IMR-90 (cell line): ENCODE results near the gene SPTBN5. TPM values are rescaled to one million over a fixed set of nuclear protein-coding genes. Genes with fewer than 3 reads are reported as not detected.

Source experiments
- ATAC-seq: fragments of 200-7000 bp; cut with Tn5 transposase; 2 replicates; pipeline ENCODE4 v1.9.1; 2020; ENCODE audit warnings: low read depth, mild to moderate bottlenecking, moderate library complexity
- BruUV-seq: library from RNA; stranded (reverse); fragments of 400-500 nt; replicated peaks from 2 replicates; lab custom pipeline; 2021; lab: Mats Ljungman, UMichigan
- CTCF ChIA-PET: fragments of 300-600 bp; formaldehyde crosslinking; extraction: SDS; loops from one replicate; lab custom pipeline; 2021; ENCODE audit warnings: antibody characterized with exemption; lab: Yijun Ruan, JAX
- POLR2A ChIA-PET: fragments of 300-600 bp; sonication (Branson Sonifier 250); formaldehyde crosslinking; loops from one replicate; lab custom pipeline; 2022; ENCODE audit warnings: antibody characterized with exemption; ENCODE audit not compliant: unreplicated experiment; lab: Charles Lee
- DNase-seq: peaks from one replicate; pipeline ENCODE4 v3.0.0; 2013
- H2AFZ ChIP-seq: replicated peaks from 2 replicates; pipeline ENCODE3; 2013; ENCODE audit warnings: low read length, mild to moderate bottlenecking; ENCODE audit not compliant: poor library complexity
- H2AK5ac ChIP-seq: 2 replicates; pipeline ENCODE4 v1.6.1; 2013; ENCODE audit warnings: low read depth, low read length, inconsistent platforms
- H2AK9ac ChIP-seq: replicated peaks from 2 replicates; pipeline ENCODE3; 2013; ENCODE audit warnings: mild to moderate bottlenecking, low read depth, low read length, moderate library complexity; ENCODE audit not compliant: poor library complexity
- H2BK120ac ChIP-seq: 2 replicates; pipeline ENCODE4 v1.6.1; 2013; ENCODE audit warnings: low read depth, low read length, inconsistent platforms
- H2BK15ac ChIP-seq: 3 replicates; pipeline ENCODE4 v1.6.1; 2013; ENCODE audit warnings: low read depth, low read length, inconsistent platforms
- H2BK20ac ChIP-seq: 2 replicates; pipeline ENCODE4 v1.6.1; 2013; ENCODE audit warnings: low read depth, mild to moderate bottlenecking, inconsistent platforms, low read length, moderate library complexity
- H2BK5ac ChIP-seq: 2 replicates; pipeline ENCODE4 v1.6.1; 2013; ENCODE audit warnings: mild to moderate bottlenecking, low read depth, low read length, inconsistent platforms; ENCODE audit not compliant: poor library complexity, severe bottlenecking
- H3K14ac ChIP-seq: replicated peaks from 2 replicates; pipeline ENCODE4 v1.6.1; 2013; ENCODE audit warnings: low read depth, low read length, inconsistent platforms
- H3K18ac ChIP-seq: 2 replicates; pipeline ENCODE4 v1.6.1; 2013; ENCODE audit warnings: low read depth, low read length, control low read depth
- H3K23ac ChIP-seq: 2 replicates; pipeline ENCODE4 v1.6.1; 2013; ENCODE audit warnings: low read depth, low read length, inconsistent platforms
- H3K27ac ChIP-seq: 2 replicates; pipeline ENCODE4 v1.5.1; 2013; ENCODE audit warnings: mild to moderate bottlenecking, control low read depth, low read length; ENCODE audit not compliant: insufficient read depth
- H3K27me3 ChIP-seq: 2 replicates; pipeline ENCODE4 v1.6.1; 2013; ENCODE audit warnings: low read length; ENCODE audit not compliant: control insufficient read depth, insufficient read depth
- H3K36me3 ChIP-seq: 2 replicates; pipeline ENCODE4 v1.6.1; 2013; ENCODE audit warnings: low read length, mixed read lengths; ENCODE audit not compliant: control insufficient read depth, insufficient read depth
- H3K4ac ChIP-seq: 2 replicates; pipeline ENCODE4 v1.6.1; 2013; ENCODE audit warnings: low read depth, low read length, inconsistent platforms
- H3K4me1 ChIP-seq: 2 replicates; pipeline ENCODE4 v1.6.1; 2013; ENCODE audit warnings: low read length, mixed read lengths; ENCODE audit not compliant: control insufficient read depth, insufficient read depth
- H3K4me2 ChIP-seq: 2 replicates; pipeline ENCODE4 v1.6.1; 2013; ENCODE audit warnings: low read depth, mild to moderate bottlenecking, control low read depth, low read length, moderate library complexity
- H3K4me3 ChIP-seq: 2 replicates; pipeline ENCODE4 v1.5.1; 2013; ENCODE audit warnings: low read depth, mild to moderate bottlenecking, control low read depth, low read length, moderate library complexity; ENCODE audit not compliant: insufficient read depth
- H3K56ac ChIP-seq: 2 replicates; pipeline ENCODE4 v1.6.1; 2013; ENCODE audit warnings: low read length, inconsistent platforms; ENCODE audit not compliant: insufficient read depth; ENCODE audit errors: extremely low read depth
- H3K79me1 ChIP-seq, 2 experiments: 2 replicates each; pipeline ENCODE4 v1.6.1; 2013; ENCODE audit warnings: low read length in 2 of 2, inconsistent platforms in 1 of 2, low read depth in 1 of 2
- H3K9ac ChIP-seq: 2 replicates; pipeline ENCODE4 v1.6.1; 2013; ENCODE audit warnings: low read depth, low read length, control low read depth
- H3K9me1 ChIP-seq: 2 replicates; pipeline ENCODE4 v1.6.1; 2013; ENCODE audit warnings: low read length, inconsistent platforms; ENCODE audit not compliant: insufficient read depth
- H3K9me3 ChIP-seq: 2 replicates; pipeline ENCODE4 v1.6.1; 2013; ENCODE audit warnings: low read length; ENCODE audit not compliant: control insufficient read depth, insufficient read depth
- H4K20me1 ChIP-seq: 2 replicates; pipeline ENCODE4 v1.6.1; 2013; ENCODE audit warnings: low read length, inconsistent platforms; ENCODE audit not compliant: insufficient read depth
- H4K5ac ChIP-seq: 2 replicates; pipeline ENCODE4 v1.6.1; 2013; ENCODE audit warnings: mild to moderate bottlenecking, low read depth, low read length, control low read depth
- H4K8ac ChIP-seq, 2 experiments: 2 replicates each; pipeline ENCODE4 v1.6.1; 2013; ENCODE audit warnings: low read depth in 2 of 2, low read length in 2 of 2, control low read depth in 1 of 2, inconsistent platforms in 1 of 2
- H4K91ac ChIP-seq: 2 replicates; pipeline ENCODE4 v1.6.1; 2013; ENCODE audit warnings: low read depth, low read length, inconsistent platforms; ENCODE audit not compliant: insufficient read depth
- CEBPB ChIP-seq: IDR thresholded peaks from 2 replicates; pipeline ENCODE4 v1.6.1; 2012; ENCODE audit warnings: low read depth, low read length, improper control_type of control experiment
- CHD1 ChIP-seq: IDR thresholded peaks from 2 replicates; pipeline ENCODE4 v1.6.1; 2012; ENCODE audit warnings: low read depth, low read length, improper control_type of control experiment
- CTCF ChIP-seq: conservative IDR thresholded peaks from 2 replicates; pipeline ENCODE4 v1.5.1; 2012; ENCODE audit warnings: mild to moderate bottlenecking, low read depth, low read length, improper control_type of control experiment
- FOS ChIP-seq: fragments of 150-350 bp; IDR thresholded peaks from 2 replicates; pipeline ENCODE4 v1.6.1; 2016; ENCODE audit warnings: low read depth, low read length
- MAFK ChIP-seq: IDR thresholded peaks from 2 replicates; pipeline ENCODE4 v1.6.1; 2012; ENCODE audit warnings: low read depth, low read length, improper control_type of control experiment
- MAZ ChIP-seq: IDR thresholded peaks from 2 replicates; pipeline ENCODE4 v1.6.1; 2012; ENCODE audit warnings: low read depth, mild to moderate bottlenecking, low read length, improper control_type of control experiment, moderate library complexity, borderline replicate concordance
- NFE2L2 ChIP-seq: fragments of 150-350 bp; IDR thresholded peaks from 2 replicates; pipeline ENCODE4 v1.6.1; 2016; ENCODE audit warnings: low read depth, mild to moderate bottlenecking, low read length
- POLR2A ChIP-seq: IDR thresholded peaks from 2 replicates; pipeline ENCODE4 v1.6.1; 2012; ENCODE audit warnings: mild to moderate bottlenecking, low read depth, low read length
- RAD21 ChIP-seq: IDR thresholded peaks from 2 replicates; pipeline ENCODE4 v1.6.1; 2012; ENCODE audit warnings: low read length, improper control_type of control experiment
- RFX5 ChIP-seq: IDR thresholded peaks from 2 replicates; pipeline ENCODE4 v1.8.0; 2012; ENCODE audit warnings: low read depth, mild to moderate bottlenecking, low read length, moderate library complexity
- SMC3 ChIP-seq: fragments of 150-350 bp; IDR thresholded peaks from 2 replicates; pipeline ENCODE4 v1.6.1; 2016; ENCODE audit warnings: low read depth, mild to moderate bottlenecking, antibody characterized with exemption, low read length, moderate library complexity
- USF2 ChIP-seq: fragments of 150-350 bp; IDR thresholded peaks from 2 replicates; pipeline ENCODE4 v1.6.1; 2017; ENCODE audit warnings: mild to moderate bottlenecking, antibody characterized with exemption, low read length, low read depth
- WGBS, 2 experiments: methylation state at CpG; one replicate each; pipeline versions ENCODE4 v1.1.5 to v1.1.7; 2013; ENCODE audit warnings: missing lambda C conversion rate in 2 of 2; ENCODE audit not compliant: insufficient read length in 1 of 2; ENCODE audit errors: extremely low coverage in 2 of 2; 5-methylcytosine and 5-hydroxymethylcytosine counted together
- dilution Hi-C: fragments of 300-500 bp; cut with HindIII; formaldehyde crosslinking; loops from one replicate; pipeline ENCODE4 v1.14.3; 2018; ENCODE audit warnings: low sequenced_read_pairs; ENCODE audit not compliant: unreplicated experiment
- in situ Hi-C: fragments of 300-500 bp; cut with MboI; formaldehyde crosslinking; loops from 3 replicates; pipeline ENCODE4 v1.14.3; 2019; ENCODE audit warnings: low sequenced_read_pairs, inconsistent platforms, mixed read lengths
- intact Hi-C: fragments of 100-400 bp; cut with micrococcal nuclease; formaldehyde crosslinking; loops from 2 replicates; pipeline ENCODE4 v1.10.0; 2022
- polyA plus RNA-seq, 3 experiments: library from polyadenylated mRNA; depleted of rRNA; stranded (reverse); fragments of >200 nt; gene quantifications; 2 replicates each; pipeline ENCODE4 v1.2.3, GENCODE V29; 2012; ENCODE audit warnings: low replicate concordance in 1 of 3
- total RNA-seq: library from RNA; depleted of rRNA; stranded (reverse); fragments of >200 nt; gene quantifications from 2 replicates; pipeline ENCODE4 v1.2.3, GENCODE V29; 2012
- TF ChIP-seq, protein P1 (sequence below): fragments of 150-350 bp; IDR thresholded peaks from 2 replicates; pipeline ENCODE4 v1.6.1; 2016; ENCODE audit warnings: low read depth, mild to moderate bottlenecking, low read length, moderate library complexity, borderline replicate concordance

SPTBN5 gene
- total and polyA plus RNA-seq, 2 of the 4 experiments (the other 2 are of a cell fraction): under 0.01 to 0.38 TPM

GRCh38 chr15:41824062-41824745, 69.6 kb downstream of the SPTBN5 start:
- Histone ChIP-seq H2AK9ac (peak overlapping the region; percentile 9), H2AFZ (no peak overlapping the region), H3K4me1 (peaks cover 2% of the 10 kb centered on the region; the same call in 1 of the 2 replicates), H3K27ac (no peak overlapping the region), H3K14ac (no peak overlapping the region), H4K8ac (no peak overlapping the region), H2BK15ac (no peak overlapping the region), H2BK120ac (no peak overlapping the region), H3K9me1 (no peaks in the 10 kb centered on the region), H4K91ac (no peak overlapping the region), H3K18ac (no peak overlapping the region), H3K36me3 (peaks cover 57% of the 10 kb centered on the region), H4K20me1 (no peaks in the 10 kb centered on the region; the same call in 1 of the 2 replicates), H4K5ac (no peak overlapping the region), H3K4me2 (no peak overlapping the region), H3K4ac (no peak overlapping the region), H2AK5ac (no peak overlapping the region), H3K23ac (no peak overlapping the region), H3K9ac (no peak overlapping the region), H3K4me3 (no peak overlapping the region), H3K27me3 (no peaks in the 10 kb centered on the region), H3K9me3 (no peaks in the 10 kb centered on the region), H3K56ac (no peak overlapping the region), H2BK5ac (no peak overlapping the region), H2BK20ac (no peak overlapping the region), H3K79me1 (peaks cover 9 to 11% of the 10 kb centered on the region in 2 experiments; a peak in 3 of 4 replicates)
- intact Hi-C loops: no loop called here
- dilution Hi-C loops: no loop called here
- POLR2A ChIA-PET: no interaction called here
- no peak for DNase-seq
- CTCF ChIA-PET: no interaction called here
- no peak for TF ChIP-seq FOS
- TF ChIP-seq MAFK: no peak
- TF ChIP-seq, protein P1, sequence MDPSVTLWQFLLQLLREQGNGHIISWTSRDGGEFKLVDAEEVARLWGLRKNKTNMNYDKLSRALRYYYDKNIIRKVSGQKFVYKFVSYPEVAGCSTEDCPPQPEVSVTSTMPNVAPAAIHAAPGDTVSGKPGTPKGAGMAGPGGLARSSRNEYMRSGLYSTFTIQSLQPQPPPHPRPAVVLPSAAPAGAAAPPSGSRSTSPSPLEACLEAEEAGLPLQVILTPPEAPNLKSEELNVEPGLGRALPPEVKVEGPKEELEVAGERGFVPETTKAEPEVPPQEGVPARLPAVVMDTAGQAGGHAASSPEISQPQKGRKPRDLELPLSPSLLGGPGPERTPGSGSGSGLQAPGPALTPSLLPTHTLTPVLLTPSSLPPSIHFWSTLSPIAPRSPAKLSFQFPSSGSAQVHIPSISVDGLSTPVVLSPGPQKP: no peak
- TF ChIP-seq CEBPB: no peak
- no peak for TF ChIP-seq USF2
- no peak for TF ChIP-seq RFX5
- no peak for TF ChIP-seq SMC3
- no peak for TF ChIP-seq MAZ
- no peak for TF ChIP-seq CHD1
- no peak for TF ChIP-seq POLR2A
- TF ChIP-seq NFE2L2: no peak
- TF ChIP-seq RAD21: no peak
- TF ChIP-seq CTCF: no peak
- no TSS peak for BruUV-seq
- in situ Hi-C loops: no loop called here
- ATAC-seq: no peak
- 96% methylated on average over 14 of the region's 19 CpGs; no CpG with 5 or more reads in 1 of the 2 experiments for WGBS, 2 experiments
